A549 (cell line): ENCODE data around the gene LRRC61. TPM values are rescaled to one million over a fixed set of nuclear protein-coding genes. Genes with fewer than 3 reads are reported as not detected.

ENCODE experiments used
- ATAC-seq, 2 experiments: fragments of 200-7000 bp in 1 of 2; fragments of >200 bp in 1 of 2; cut with Nextera tagmentation in 1 of 2; cut with Tn5 transposase in 1 of 2; 3 replicates each; pipeline versions ENCODE4 v1.8.0 to v1.9.1; 2018 to 2020; ENCODE audit warnings: mild to moderate bottlenecking in 1 of 2, moderate library complexity in 1 of 2
- CTCF ChIA-PET: fragments of 300-600 bp; sonication (Branson Sonifier 250); formaldehyde crosslinking; extraction: SDS; loops from one replicate; lab custom pipeline; 2021; ENCODE audit warnings: antibody characterized with exemption, inconsistent platforms; lab: Yijun Ruan, JAX
- POLR2A ChIA-PET: fragments of 350-600 bp; formaldehyde crosslinking; extraction: SDS; loops from one replicate; lab custom pipeline; 2021; ENCODE audit warnings: antibody characterized with exemption, inconsistent platforms; lab: Yijun Ruan, JAX
- DNase-seq, 2 experiments: peaks; one replicate each; pipeline versions ENCODE4 v3.0.0 to v3.0.0-alpha.2; 2011 to 2016; ENCODE audit warnings: low read depth in 1 of 2, low spot score in 1 of 2
- FAIRE-seq: peaks from 2 replicates; lab custom pipeline; 2011; peaks lifted over from hg19 to GRCh38; lab: Jason Lieb, UNC
- H3K27ac ChIP-seq, 2 experiments: fragments of >200 bp; sonication (Bioruptor Twin); formaldehyde crosslinking; 3 replicates each; pipeline ENCODE4 v1.5.1; 2016 to 2017
- H3K4me1 ChIP-seq: fragments of >200 bp; sonication (Bioruptor Twin); formaldehyde crosslinking; 3 replicates; pipeline ENCODE4 v1.6.1; 2016
- H3K4me2 ChIP-seq: fragments of >200 bp; sonication (Bioruptor Twin); formaldehyde crosslinking; 3 replicates; pipeline ENCODE4 v1.6.1; 2016
- H3K4me3 ChIP-seq: fragments of >200 bp; sonication (Bioruptor Twin); formaldehyde crosslinking; 3 replicates; pipeline ENCODE4 v1.5.1; 2016
- H3K9me3 ChIP-seq: fragments of >200 bp; sonication (Bioruptor Twin); formaldehyde crosslinking; 3 replicates; pipeline ENCODE4 v1.6.1; 2016
- ATOH8 ChIP-seq: fragments of 250-450 bp; sonication (Bioruptor Pico); IDR thresholded peaks from 2 replicates; pipeline ENCODE4 v1.5.0; 2020; ENCODE audit warnings: low read depth, mild to moderate bottlenecking, moderate library complexity
- BHLHE40 ChIP-seq: IDR thresholded peaks from 2 replicates; pipeline ENCODE4 v1.6.1; 2012; ENCODE audit warnings: low read depth, low read length, inconsistent platforms
- CBX8 ChIP-seq: fragments of 200-600 bp; sonication (generic); IDR thresholded peaks from 2 replicates; pipeline ENCODE4 v1.6.1; 2016
- CHD2 ChIP-seq: fragments of 150-350 bp; IDR thresholded peaks from 2 replicates; pipeline ENCODE4 v1.6.1; 2014; ENCODE audit warnings: low read length; ENCODE audit not compliant: partially characterized antibody
- CHD4 ChIP-seq: fragments of 200-600 bp; sonication (generic); IDR thresholded peaks from 2 replicates; pipeline ENCODE4 v1.6.1; 2016; ENCODE audit warnings: antibody characterized with exemption, mild to moderate bottlenecking, borderline replicate concordance
- EHMT2 ChIP-seq: fragments of 200-600 bp; sonication (generic); IDR thresholded peaks from 2 replicates; pipeline ENCODE4 v1.6.1; 2016; ENCODE audit warnings: antibody characterized with exemption, low read depth, mild to moderate bottlenecking, moderate library complexity
- FOXS1 ChIP-seq: fragments of 250-450 bp; sonication (Bioruptor Pico); IDR thresholded peaks from 2 replicates; pipeline ENCODE4 v1.5.0; 2020; ENCODE audit warnings: mild to moderate bottlenecking, moderate library complexity
- HOXB13 ChIP-seq: fragments of 250-450 bp; sonication (Bioruptor Pico); IDR thresholded peaks from 2 replicates; pipeline ENCODE4 v1.5.0; 2020; ENCODE audit warnings: low read depth, mild to moderate bottlenecking, moderate library complexity
- KDM1A ChIP-seq: fragments of 200-600 bp; sonication (generic); IDR thresholded peaks from 2 replicates; pipeline ENCODE4 v1.6.1; 2016; ENCODE audit warnings: low read depth, mild to moderate bottlenecking
- KDM5A ChIP-seq: fragments of 200-600 bp; sonication (generic); IDR thresholded peaks from 2 replicates; pipeline ENCODE4 v1.6.1; 2016; ENCODE audit warnings: antibody characterized with exemption, mild to moderate bottlenecking
- MAX ChIP-seq: IDR thresholded peaks from 2 replicates; pipeline ENCODE4 v1.6.1; 2012
- MAZ ChIP-seq: fragments of 150-350 bp; IDR thresholded peaks from 2 replicates; pipeline ENCODE4 v1.6.1; 2014; ENCODE audit warnings: antibody characterized with exemption, low read depth, low read length, borderline replicate concordance
- NFE2L2 ChIP-seq: fragments of 150-350 bp; conservative IDR thresholded peaks from 2 replicates; pipeline ENCODE4 v1.6.1; 2014; ENCODE audit warnings: low read length
- PHF8 ChIP-seq: fragments of 200-600 bp; sonication (generic); IDR thresholded peaks from 2 replicates; pipeline ENCODE4 v1.6.1; 2016; ENCODE audit warnings: low read depth, mild to moderate bottlenecking, antibody characterized with exemption, moderate library complexity, borderline replicate concordance
- RCOR1 ChIP-seq: fragments of 150-350 bp; IDR thresholded peaks from 2 replicates; pipeline ENCODE4 v1.6.1; 2014; ENCODE audit warnings: antibody characterized with exemption, low read length, low read depth
- REST ChIP-seq: fragments of 200-600 bp; sonication (generic); IDR thresholded peaks from 2 replicates; pipeline ENCODE4 v1.6.1; 2016; ENCODE audit warnings: antibody characterized with exemption, mild to moderate bottlenecking, moderate library complexity
- RFX5 ChIP-seq: fragments of 450-650 bp; IDR thresholded peaks from 2 replicates; pipeline ENCODE4 v1.7.1; 2014; ENCODE audit warnings: antibody characterized with exemption, mild to moderate bottlenecking, moderate library complexity
- TP53 ChIP-seq: fragments of 250-450 bp; sonication (Bioruptor Pico); IDR thresholded peaks from 2 replicates; pipeline ENCODE4 v1.5.0; 2021; ENCODE audit warnings: mild to moderate bottlenecking, moderate library complexity
- USF2 ChIP-seq: fragments of 450-650 bp; IDR thresholded peaks from 2 replicates; pipeline ENCODE4 v1.6.1; 2014; ENCODE audit warnings: antibody characterized with exemption
- ZSCAN20 ChIP-seq: fragments of 250-450 bp; sonication (Bioruptor Pico); IDR thresholded peaks from 2 replicates; pipeline ENCODE4 v1.8.0; 2022; ENCODE audit warnings: mild to moderate bottlenecking, moderate library complexity
- whole genome bisulfite sequencing: methylation state at CpG from one replicate; pipeline ENCODE4 v1.1.6; 2017; ENCODE audit errors: missing lambda C conversion rate; 5-methylcytosine and 5-hydroxymethylcytosine counted together
- polyA plus RNA-seq, 4 experiments: library from polyadenylated mRNA; depleted of rRNA in 3 of 4; stranded (reverse); fragments of >200 nt; fragmentation: RNase III in 1 of 4; extraction: RNeasy Plus Mini Kit Qiagen cat#74134 plus additional on column Dnase treatment in 1 of 4; gene quantifications; 2 replicates in 3 of 4; 3 replicates in 1 of 4; pipeline ENCODE4 v1.2.3, GENCODE V29; 2011 to 2017

The LRRC61 gene
- polyA plus RNA-seq, 2 of the 4 experiments (the other 2 are of a cell fraction), result 0.19 to 0.22 TPM

GRCh38 chr7:150326657-150327268 is 3.6 kb downstream of the LRRC61 start:
- DNase-seq (no peak), ATAC-seq (no peak), FAIRE-seq (no peak)
- Histone ChIP-seq H3K4me2 (no peak overlapping the region), H3K4me1 (no peaks in the 10 kb centered on the region), H3K4me3 (no peak overlapping the region), H3K27ac (no peak overlapping the region), H3K9me3 (no peaks in the 10 kb centered on the region)
- CTCF ChIA-PET, result interaction anchor here (0.9 to 1.3 kb wide), 2 partner anchors 41 to 95 kb away, joined by 3 read pairs; no protein-coding TSS in a partner anchor
- POLR2A ChIA-PET, result no interaction called here
- no peak for TF ChIP-seq KDM1A
- 59% methylated on average over 4 of the region's 4 CpGs for WGBS

- POLR2A ChIA-PET, result no interaction called here
- Histone ChIP-seq H3K4me1 (no peaks in the 10 kb centered on the region), H3K27ac (no peak overlapping the region), H3K4me3 (no peak overlapping the region), H3K4me2 (no peak overlapping the region), H3K9me3 (no peaks in the 10 kb centered on the region)
- DNase-seq (no peak), ATAC-seq (no peak), FAIRE-seq (no peak)
- 50% methylated on average over 3 of the region's 3 CpGs for WGBS
- TF ChIP-seq ZSCAN20 (CRISPR knock-in tag), result no peak
- no peak for TF ChIP-seq KDM5A
- no peak for TF ChIP-seq TP53 (CRISPR knock-in tag)
- no peak for TF ChIP-seq MAX
- TF ChIP-seq REST, result no peak
- TF ChIP-seq ATOH8 (CRISPR knock-in tag), result no peak
- no peak for TF ChIP-seq PHF8
- no peak for TF ChIP-seq USF2
- TF ChIP-seq NFE2L2, result no peak
- TF ChIP-seq FOXS1 (CRISPR knock-in tag), result no peak
- no peak for TF ChIP-seq RCOR1
- no peak for TF ChIP-seq RFX5
- no peak for TF ChIP-seq CBX8
- TF ChIP-seq CHD4, result no peak
- no peak for TF ChIP-seq EHMT2
- no peak for TF ChIP-seq HOXB13 (CRISPR knock-in tag)
- no peak for TF ChIP-seq CHD2
- no peak for TF ChIP-seq BHLHE40
- no peak for TF ChIP-seq MAZ
- TF ChIP-seq, all 56 proteins: peak for 0
- CTCF ChIA-PET, result no interaction called here
These were observed 4.2 kb downstream of the LRRC61 start for GRCh38 chr7:150327308-150327707.
